NCI-H2196 (cell line): ENCODE data around the gene AGPAT3.

Source experiments
- DNase-seq: peaks from one replicate; lab custom pipeline; 2025; ENCODE audit not compliant: unreplicated experiment; lab: John Stamatoyannopoulos, UW

Gene AGPAT3

DNA sequence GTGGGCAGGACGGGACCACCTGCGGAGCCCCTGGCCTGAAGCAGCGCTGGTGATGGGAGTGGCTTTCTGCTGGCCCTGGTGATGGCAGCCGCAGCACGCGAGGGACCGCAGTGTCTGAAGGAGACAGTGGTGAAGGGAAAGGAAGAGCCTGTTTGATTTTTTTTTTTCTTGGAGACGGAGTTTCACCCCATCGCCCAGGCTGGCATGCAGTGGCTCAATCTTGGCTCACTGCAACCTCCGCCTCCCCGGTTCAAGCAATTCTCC is 106.9 kb downstream of the AGPAT3 start:
- DNase-seq: no peak

DNA sequence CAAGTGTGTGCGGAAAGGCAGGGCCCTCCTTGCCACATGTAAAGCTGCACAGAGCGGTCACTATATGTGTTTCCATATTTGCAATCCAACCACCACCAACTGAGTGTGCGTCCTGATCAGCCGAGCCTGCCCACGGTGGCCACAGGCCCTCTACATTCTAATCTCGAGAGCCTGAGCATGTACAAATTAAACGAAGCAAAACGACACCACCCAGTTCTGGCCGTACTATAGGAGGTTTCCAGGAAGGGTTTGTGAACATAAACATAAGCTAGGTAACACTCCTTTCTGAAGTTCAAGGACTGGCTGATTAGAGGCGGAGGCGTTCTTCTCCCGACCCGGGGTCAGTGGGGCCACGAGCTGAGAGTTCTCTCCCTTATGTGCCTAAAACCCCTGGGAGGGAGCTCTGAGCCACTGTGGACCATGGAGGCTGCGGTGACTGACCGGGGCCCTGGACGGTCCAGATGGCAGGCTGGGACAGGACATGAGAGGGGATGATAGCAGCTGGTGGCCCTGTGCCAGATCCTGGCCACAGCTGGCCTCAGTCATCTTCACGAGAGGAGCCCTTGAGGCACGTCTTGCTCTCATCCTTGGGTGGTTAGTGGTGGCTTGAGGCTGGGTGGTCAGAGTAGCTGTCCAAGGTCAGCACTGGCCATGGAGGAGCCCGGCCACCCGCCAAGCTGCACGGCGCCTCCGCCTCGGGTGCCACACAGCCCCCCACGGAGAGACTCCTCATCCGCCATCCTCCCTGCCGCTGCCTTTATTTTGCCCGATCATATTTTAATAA is 108.0 kb downstream of the AGPAT3 start:
- DNase-seq: no peak

- no peak for DNase-seq
Measured at GRCh38 chr21:43973634-43973955, 108.6 kb downstream of the AGPAT3 start.

- no peak for DNase-seq
Measured at GRCh38 chr21:43974791-43975468, 109.9 kb downstream of the AGPAT3 start.

DNA sequence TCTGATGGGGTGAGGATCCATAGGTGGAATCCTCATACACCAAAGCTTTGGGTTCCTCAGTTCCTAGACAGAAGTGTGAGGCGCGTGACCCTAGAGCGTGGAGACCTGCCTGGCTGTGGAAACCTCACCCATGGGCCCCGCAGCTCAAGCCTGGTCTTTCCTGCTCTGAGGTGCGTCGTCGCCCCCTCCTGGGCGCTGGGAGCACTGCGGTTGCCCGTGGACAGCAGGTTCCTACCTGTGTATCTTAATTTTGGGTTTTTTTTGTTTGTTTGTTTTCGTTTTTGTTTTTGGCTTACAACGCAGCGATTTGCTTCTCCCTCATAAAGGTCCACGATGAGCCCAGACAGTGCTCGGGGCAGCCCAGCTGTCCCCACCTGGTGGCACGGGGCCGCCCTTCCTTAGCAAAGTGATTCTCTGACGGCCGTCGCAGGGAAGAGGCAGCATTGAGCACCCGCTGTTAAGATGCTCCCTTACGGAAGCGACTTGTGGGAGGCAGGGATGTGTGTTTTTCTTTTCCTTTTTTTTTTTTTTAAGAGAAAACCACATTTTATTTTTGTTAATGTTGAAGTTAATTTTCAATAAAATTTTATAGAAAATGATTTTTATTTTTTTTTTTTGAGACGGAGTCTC is 110.6 kb downstream of the AGPAT3 start:
- DNase-seq: peak; percentile 68

- DNase-seq: no peak
Measured at GRCh38 chr21:43976661-43977060, 111.6 kb downstream of the AGPAT3 start.

- DNase-seq: no peak
Measured at GRCh38 chr21:43978060-43978459, 113.0 kb downstream of the AGPAT3 start.

DNA sequence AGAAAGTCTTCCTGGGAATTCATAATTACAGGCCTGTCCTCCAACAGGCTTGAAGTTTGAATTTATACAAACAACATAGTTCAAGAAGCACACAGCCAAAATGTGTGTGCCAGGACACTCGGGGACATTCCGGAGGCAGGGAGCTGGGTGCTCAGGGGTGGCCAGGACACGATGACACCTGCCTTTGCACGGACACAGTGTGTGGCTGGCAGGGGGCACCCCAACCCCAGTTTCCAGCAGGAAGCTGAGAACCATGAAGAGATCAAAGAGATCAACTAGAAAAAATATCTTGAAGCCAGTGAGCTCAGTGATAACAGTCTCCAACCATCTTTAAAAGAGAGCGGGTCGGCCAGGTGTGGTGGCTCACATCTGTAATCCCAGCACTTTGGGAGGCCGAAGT is 114.6 kb downstream of the AGPAT3 start:
- DNase-seq: no peak

DNA sequence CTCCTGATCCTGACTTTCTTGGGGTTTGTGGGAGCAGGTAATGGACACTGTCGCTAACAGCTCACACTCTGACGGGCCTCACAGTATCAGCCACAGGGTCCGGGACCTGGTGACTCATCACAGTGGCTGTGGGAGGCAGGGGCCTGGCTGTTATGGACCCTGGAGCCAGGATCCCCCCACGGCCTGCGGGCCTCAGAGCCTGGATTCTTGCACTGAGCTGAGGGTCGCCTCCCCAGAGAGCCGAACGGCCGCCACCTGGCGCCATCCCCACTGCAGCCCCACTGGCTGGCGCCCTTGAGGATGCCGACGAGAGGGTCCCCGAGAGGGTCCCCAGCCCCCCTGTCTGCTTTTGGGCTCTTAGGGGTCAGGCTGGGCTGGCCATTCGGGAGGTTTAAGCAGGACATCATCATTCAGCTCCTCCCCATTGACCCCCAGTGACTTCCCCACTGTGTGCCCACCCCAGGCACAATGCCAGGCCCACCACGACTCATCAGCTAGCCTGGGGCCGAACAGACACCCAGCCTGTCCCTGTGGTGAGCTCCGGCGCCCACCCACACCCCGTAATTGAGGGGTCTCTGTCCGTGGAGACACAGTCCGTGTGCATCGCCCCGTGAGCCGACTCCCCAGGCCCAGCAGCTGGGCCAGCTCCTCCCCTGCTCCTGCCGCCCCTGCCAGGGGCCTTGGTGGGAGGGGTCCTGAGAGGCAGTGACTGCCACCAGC is 116.3 kb downstream of the AGPAT3 start:
- DNase-seq: no peak

- no peak for DNase-seq
Measured at GRCh38 chr21:43981871-43982210, 116.8 kb downstream of the AGPAT3 start.

DNA sequence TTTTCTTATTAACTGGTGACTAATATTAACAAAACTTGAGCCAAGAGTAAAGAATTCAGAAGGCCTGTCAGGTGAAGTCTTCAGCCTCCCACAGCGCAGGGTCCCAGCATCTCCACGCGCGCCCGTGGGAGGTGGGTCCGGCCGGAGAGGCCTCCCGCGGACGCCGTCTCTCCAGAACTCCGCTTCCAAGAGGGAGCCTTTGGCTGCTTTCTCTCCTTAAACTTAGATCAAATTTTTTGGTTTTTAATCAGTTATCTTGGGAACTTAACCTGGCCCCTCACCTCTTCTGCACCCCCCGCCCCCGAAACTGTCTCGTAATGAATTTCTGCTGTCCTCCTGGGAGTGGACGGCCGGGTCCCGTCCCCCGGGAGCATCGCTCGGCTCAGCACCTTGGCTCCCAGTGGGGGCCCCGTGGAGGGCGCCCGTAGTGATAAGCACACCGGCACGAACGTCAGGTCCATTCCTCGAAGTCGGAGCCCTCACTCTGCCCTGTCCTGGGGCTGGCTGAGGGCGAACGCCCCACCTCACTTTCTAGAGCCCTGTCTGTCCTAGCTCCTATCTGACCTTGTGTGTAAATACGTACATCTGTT is 117.6 kb downstream of the AGPAT3 start:
- no peak for DNase-seq

DNA sequence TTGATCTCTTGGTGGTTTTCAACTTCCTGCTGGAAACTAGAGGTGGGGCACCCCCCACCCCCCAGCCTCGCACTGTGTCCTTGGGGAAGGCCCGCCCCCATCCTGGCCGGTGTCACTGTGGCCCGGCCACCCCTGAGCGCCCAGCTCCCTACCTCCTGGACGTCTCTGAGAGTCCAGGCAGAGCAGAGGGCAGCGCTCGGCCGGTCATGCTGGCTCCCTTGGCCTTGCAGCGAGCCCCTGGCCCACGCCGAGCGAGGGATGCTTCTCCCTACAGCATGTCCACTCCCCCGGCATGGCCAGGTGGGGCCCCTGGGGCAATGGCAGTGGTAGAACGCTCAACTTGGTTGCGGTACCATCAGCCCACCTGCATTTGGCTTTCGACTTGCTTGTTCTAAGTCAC is 118.4 kb downstream of the AGPAT3 start:
- no peak for DNase-seq

- no peak for DNase-seq
Measured at GRCh38 chr21:43983860-43984420, 118.9 kb downstream of the AGPAT3 start.

GRCh38 chr21:43984905-43985689 is 120.1 kb downstream of the AGPAT3 start:
- no peak for DNase-seq

DNA sequence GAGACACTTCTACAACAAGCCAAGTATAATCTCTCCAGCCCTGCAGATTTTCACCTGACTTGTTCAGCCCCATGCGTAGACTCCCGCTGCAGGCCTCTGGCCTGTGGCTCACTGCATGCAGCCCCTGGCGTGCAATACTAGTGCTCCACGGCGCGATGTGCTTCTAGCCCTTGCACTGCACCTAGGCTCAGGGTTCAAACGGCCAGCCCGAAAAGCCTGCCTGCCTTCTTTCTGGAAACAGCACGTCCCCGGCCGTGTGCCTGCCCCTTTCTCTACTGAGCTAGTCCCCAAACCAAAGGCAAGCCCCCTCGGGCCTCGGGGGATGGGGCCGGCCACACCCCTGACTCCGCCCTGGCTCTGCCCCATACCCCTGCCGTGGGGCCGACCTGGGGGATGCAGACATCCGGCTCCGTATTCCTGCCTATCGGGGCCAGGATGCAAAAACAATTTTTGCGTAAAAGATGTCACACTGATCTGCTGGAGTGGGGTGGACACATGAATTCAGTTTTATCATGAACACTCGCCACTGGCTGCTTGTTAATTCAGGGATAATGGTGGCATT is 120.7 kb downstream of the AGPAT3 start:
- DNase-seq: no peak

- no peak for DNase-seq
Measured at GRCh38 chr21:43986544-43987451, 121.8 kb downstream of the AGPAT3 start.

GRCh38 chr21:43987509-43987908 is 122.5 kb downstream of the AGPAT3 start:
- no peak for DNase-seq

DNA sequence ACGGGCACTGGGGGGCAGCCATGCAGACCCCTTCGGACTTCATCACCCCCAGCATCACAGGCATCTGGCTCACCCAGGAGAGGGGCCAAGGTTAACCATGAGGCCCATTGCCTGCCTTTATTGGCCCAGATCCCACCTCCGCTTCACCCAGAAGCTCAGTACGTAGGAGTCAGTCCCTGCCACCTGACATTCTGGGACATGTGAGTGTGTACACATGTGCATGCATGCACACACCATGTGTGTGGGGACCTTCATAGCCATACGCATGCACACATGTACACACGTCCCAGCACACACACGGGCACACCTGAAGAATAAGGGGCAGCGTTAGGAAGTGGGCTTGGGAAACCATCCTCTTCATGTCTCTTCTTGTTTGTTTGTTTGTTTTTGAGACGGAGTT is 123.0 kb downstream of the AGPAT3 start:
- no peak for DNase-seq

DNA sequence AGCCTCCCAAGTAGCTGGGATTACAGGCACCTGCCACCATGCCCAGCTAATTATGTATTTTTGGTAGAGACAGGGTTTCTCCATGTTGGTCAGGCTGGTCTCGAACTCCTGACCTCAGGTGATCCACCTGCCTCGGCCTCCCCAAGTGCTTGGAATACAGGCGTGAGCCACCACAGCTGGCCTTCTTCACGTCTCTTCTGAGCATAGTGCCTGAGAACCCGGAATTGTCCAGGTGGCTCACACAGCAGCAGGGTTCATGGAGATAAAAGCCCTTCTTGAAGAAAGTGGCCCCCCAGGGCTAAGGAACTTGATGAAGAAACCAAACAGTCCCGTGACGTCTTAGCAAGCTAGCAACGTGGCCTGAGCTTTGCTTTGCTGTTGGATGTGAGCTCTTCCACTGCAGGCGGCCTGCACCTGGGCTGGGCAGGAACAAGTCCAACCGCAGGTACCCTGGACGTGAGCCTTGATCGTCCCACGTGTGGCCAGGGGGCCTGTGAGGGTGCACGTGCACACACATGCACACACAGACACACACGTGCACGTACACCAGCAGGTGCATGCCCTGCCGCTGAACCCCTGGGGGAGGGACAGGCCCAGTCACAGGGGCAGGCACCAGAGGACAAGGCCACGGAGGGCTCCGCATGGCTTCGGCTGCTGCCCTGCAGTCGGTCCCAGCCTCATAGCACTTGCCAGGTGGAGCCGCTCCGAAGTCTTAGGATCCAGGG is 123.6 kb downstream of the AGPAT3 start:
- no peak for DNase-seq
